Endothelial cell of umbilical vein (primary cell): ENCODE measurements around the gene SIM1. TPM values are rescaled to one million over a fixed set of nuclear protein-coding genes. Genes with fewer than 3 reads are reported as not detected.

ENCODE experiments used
- BruUV-seq: library from RNA; stranded (reverse); fragments of 400-500 nt; replicated peaks from 2 replicates; lab custom pipeline; 2021; lab: Mats Ljungman, UMichigan
- CTCF ChIA-PET: fragments of 300-600, 350-600 bp; sonication (Branson Sonifier 250); formaldehyde crosslinking; loops from one replicate; lab custom pipeline; 2021; ENCODE audit warnings: antibody characterized with exemption, inconsistent platforms; lab: Charles Lee
- POLR2A ChIA-PET: fragments of 300-600, 350-600 bp; sonication (Branson Sonifier 250); formaldehyde crosslinking; loops from one replicate; lab custom pipeline; 2021; ENCODE audit warnings: antibody characterized with exemption, inconsistent platforms; lab: Charles Lee
- DNase-seq: peaks from one replicate; pipeline ENCODE4 v3.0.0-alpha.2; 2011; ENCODE audit warnings: low read depth, low spot score
- FAIRE-seq: peaks from 2 replicates; lab custom pipeline; 2011; peaks lifted over from hg19 to GRCh38; lab: Jason Lieb, UNC
- H2AFZ ChIP-seq: 2 replicates; pipeline ENCODE4 v1.6.0; 2012; ENCODE audit warnings: low read depth, low read length, control low read depth, inconsistent platforms
- H3K27ac ChIP-seq: 2 replicates; pipeline ENCODE4 v1.5.1; 2011; ENCODE audit warnings: low read depth, mild to moderate bottlenecking, control low read depth, low read length, moderate library complexity; ENCODE audit not compliant: insufficient read depth
- H3K27me3 ChIP-seq, 2 experiments: 2 replicates each; pipeline versions ENCODE4 v1.6.0 to v1.6.1; 2011; ENCODE audit warnings: low read length in 2 of 2, mixed read lengths in 1 of 2; ENCODE audit not compliant: control insufficient read depth in 2 of 2, insufficient read depth in 2 of 2
- H3K36me3 ChIP-seq, 2 experiments: 2 replicates in 1 of 2; 3 replicates in 1 of 2; pipeline ENCODE4 v1.5.1; 2011; ENCODE audit warnings: low read length in 2 of 2, mild to moderate bottlenecking in 1 of 2, moderate library complexity in 1 of 2; ENCODE audit not compliant: control insufficient read depth in 2 of 2, insufficient read depth in 2 of 2; ENCODE audit errors: extremely low read depth in 1 of 2
- H3K4me1 ChIP-seq: 3 replicates; pipeline ENCODE4 v1.5.1; 2011; ENCODE audit warnings: mild to moderate bottlenecking, low read length; ENCODE audit not compliant: control insufficient read depth, insufficient read depth; ENCODE audit errors: extremely low read depth
- H3K4me2 ChIP-seq: 2 replicates; pipeline ENCODE4 v1.6.1; 2011; ENCODE audit warnings: low read length, control low read depth, mixed read lengths; ENCODE audit not compliant: insufficient read depth
- H3K4me3 ChIP-seq, 3 experiments: fragments of 200-600 bp in 1 of 3; sonication (generic), shearing (Covaris generic) in 1 of 3; replicated peaks in 1 of 3; 2 replicates each; pipeline ENCODE4 v1.5.1; 2011 to 2016; ENCODE audit warnings: control low read depth in 3 of 3, low read length in 3 of 3, mild to moderate bottlenecking in 2 of 3, inconsistent platforms in 1 of 3, low read depth in 1 of 3, moderate library complexity in 1 of 3; ENCODE audit not compliant: insufficient read depth in 1 of 3
- H3K79me2 ChIP-seq: 2 replicates; pipeline ENCODE4 v1.6.0; 2012; ENCODE audit warnings: low read length, inconsistent platforms; ENCODE audit not compliant: control insufficient read depth, insufficient read depth
- H3K9ac ChIP-seq: replicated peaks from 2 replicates; pipeline ENCODE3; 2011; ENCODE audit warnings: low read length, control low read depth; ENCODE audit not compliant: insufficient read depth; ENCODE audit errors: extremely low read depth
- H3K9me1 ChIP-seq: replicated peaks from 3 replicates; pipeline ENCODE4 v1.6.0; 2011; ENCODE audit warnings: mild to moderate bottlenecking, low read length; ENCODE audit not compliant: control insufficient read depth, insufficient read depth; ENCODE audit errors: extremely low read depth
- H3K9me3 ChIP-seq: replicated peaks from 2 replicates; pipeline ENCODE4 v1.5.1; 2012; ENCODE audit warnings: low read length, inconsistent platforms; ENCODE audit not compliant: control insufficient read depth, insufficient read depth
- H4K20me1 ChIP-seq: replicated peaks from 2 replicates; pipeline ENCODE3; 2011; ENCODE audit warnings: mild to moderate bottlenecking, low read length; ENCODE audit not compliant: control insufficient read depth, insufficient read depth; ENCODE audit errors: extremely low read depth
- EZH2 ChIP-seq: IDR thresholded peaks from 2 replicates; pipeline ENCODE4 v1.6.1; 2012; ENCODE audit warnings: borderline replicate concordance, low read depth, mild to moderate bottlenecking, moderate library complexity, low read length, inconsistent platforms; ENCODE audit not compliant: severe bottlenecking
- FOS ChIP-seq: IDR thresholded peaks from 2 replicates; pipeline ENCODE4 v1.6.1; 2011; ENCODE audit warnings: mild to moderate bottlenecking, low read length, moderate library complexity, borderline replicate concordance; ENCODE audit not compliant: insufficient read depth
- JUN ChIP-seq: IDR thresholded peaks from 2 replicates; pipeline ENCODE4 v1.6.1; 2011; ENCODE audit warnings: borderline replicate concordance, low read depth; ENCODE audit not compliant: insufficient read length, insufficient read depth
- MYC ChIP-seq: IDR thresholded peaks from one replicate; pipeline ENCODE4 v1.6.1; 2011; ENCODE audit warnings: mild to moderate bottlenecking, low read depth, low read length
- POLR2AphosphoS5 ChIP-seq: IDR thresholded peaks from 2 replicates; pipeline ENCODE4 v1.6.1; 2012; ENCODE audit warnings: low read depth, mild to moderate bottlenecking, control low read depth, low read length, moderate library complexity; ENCODE audit not compliant: insufficient read depth
- dilution Hi-C: fragments of 300-500 bp; cut with MboI; formaldehyde crosslinking; loops from one replicate; pipeline ENCODE4 v1.15.0; 2019; ENCODE audit warnings: low sequenced_read_pairs; ENCODE audit not compliant: extremely low pct_ligation_motif_present
- intact Hi-C: fragments of 100-400 bp; cut with micrococcal nuclease; formaldehyde crosslinking; loops from one replicate; pipeline ENCODE4 v1.10.0; 2022
- polyA plus RNA-seq, 4 experiments: library from polyadenylated mRNA; depleted of rRNA in 3 of 4; stranded (reverse) in 3 of 4; unstranded in 1 of 4; fragments of >200 nt; gene quantifications; 2 replicates each; pipeline versions ENCODE4 v1.2.1 to v1.2.3, GENCODE V29; 2011 to 2012; ENCODE audit warnings: missing spikeins in 1 of 4
- total RNA-seq: library from RNA; stranded (reverse); gene quantifications from 2 replicates; pipeline ENCODE4 v1.2.3, GENCODE V29; 2021
- TF ChIP-seq, protein P1 (sequence below), 2 donors: IDR thresholded peaks; 1 replicate in 1 of 2; 2 replicates in 1 of 2; pipeline ENCODE4 v1.5.1; 2011; ENCODE audit warnings: low read length in 2 of 2, mild to moderate bottlenecking in 2 of 2, moderate library complexity in 2 of 2, control low read depth in 1 of 2, inconsistent platforms in 1 of 2, low read depth in 1 of 2; ENCODE audit not compliant: insufficient read depth in 1 of 2; ENCODE audit errors: extremely low read depth in 1 of 2
- TF ChIP-seq, protein P2 (sequence below): IDR thresholded peaks from 2 replicates; pipeline ENCODE4 v1.6.1; 2011; ENCODE audit not compliant: insufficient read depth, insufficient read length

SIM1 gene
- total and polyA plus RNA-seq, 2 donors (not counting 3 experiments of a cell fraction or from before 2014, with no cell fraction given): 0.14 to 0.29 TPM

GRCh38 chr6:100350139-100350538 lies 114.6 kb downstream of the SIM1 start:
- intact Hi-C loops: loop anchor here (5.0 kb wide), 1 partner anchor 107 kb away; no protein-coding TSS in a partner anchor
- H3K4me3 ChIP-seq: no peak overlapping the region
- no peaks in the 10 kb centered on the region for H3K79me2 ChIP-seq
- H3K9me1 ChIP-seq: no peaks in the 10 kb centered on the region
- TF ChIP-seq JUN (no peak), EZH2 (no peak), FOS (no peak), MYC (no peak), POLR2AphosphoS5 (no peak)
- TF ChIP-seq, protein P1, sequence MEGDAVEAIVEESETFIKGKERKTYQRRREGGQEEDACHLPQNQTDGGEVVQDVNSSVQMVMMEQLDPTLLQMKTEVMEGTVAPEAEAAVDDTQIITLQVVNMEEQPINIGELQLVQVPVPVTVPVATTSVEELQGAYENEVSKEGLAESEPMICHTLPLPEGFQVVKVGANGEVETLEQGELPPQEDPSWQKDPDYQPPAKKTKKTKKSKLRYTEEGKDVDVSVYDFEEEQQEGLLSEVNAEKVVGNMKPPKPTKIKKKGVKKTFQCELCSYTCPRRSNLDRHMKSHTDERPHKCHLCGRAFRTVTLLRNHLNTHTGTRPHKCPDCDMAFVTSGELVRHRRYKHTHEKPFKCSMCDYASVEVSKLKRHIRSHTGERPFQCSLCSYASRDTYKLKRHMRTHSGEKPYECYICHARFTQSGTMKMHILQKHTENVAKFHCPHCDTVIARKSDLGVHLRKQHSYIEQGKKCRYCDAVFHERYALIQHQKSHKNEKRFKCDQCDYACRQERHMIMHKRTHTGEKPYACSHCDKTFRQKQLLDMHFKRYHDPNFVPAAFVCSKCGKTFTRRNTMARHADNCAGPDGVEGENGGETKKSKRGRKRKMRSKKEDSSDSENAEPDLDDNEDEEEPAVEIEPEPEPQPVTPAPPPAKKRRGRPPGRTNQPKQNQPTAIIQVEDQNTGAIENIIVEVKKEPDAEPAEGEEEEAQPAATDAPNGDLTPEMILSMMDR (IDR thresholded peaks at IDR 0.05; ENCODE audit: extremely low read depth in 1 of 2, insufficient read depth in 1 of 2, low read depth in 1 of 2, low read length in 2 of 2): no peak
- TF ChIP-seq, protein P2, sequence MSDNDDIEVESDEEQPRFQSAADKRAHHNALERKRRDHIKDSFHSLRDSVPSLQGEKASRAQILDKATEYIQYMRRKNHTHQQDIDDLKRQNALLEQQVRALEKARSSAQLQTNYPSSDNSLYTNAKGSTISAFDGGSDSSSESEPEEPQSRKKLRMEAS: no peak
- ChIA-PET POLR2A (no interaction called here), CTCF (interaction anchor here (0.7 to 1.5 kb wide), 5 partner anchors 11 to 92 kb away, joined by 3 to 7 read pairs (median 3); no protein-coding TSS in a partner anchor)
- H3K36me3 ChIP-seq: no peaks in the 10 kb centered on the region
- no peak for FAIRE-seq
- H3K4me2 ChIP-seq: peak overlapping the region; percentile 53
- dilution Hi-C loops: no loop called here
- no peaks in the 10 kb centered on the region for H3K27me3 ChIP-seq
- H3K9ac ChIP-seq: no peak overlapping the region
- H4K20me1 ChIP-seq: no peaks in the 10 kb centered on the region
- no peak overlapping the region for H2AFZ ChIP-seq
- peaks cover 40% of the 10 kb centered on the region for H3K4me1 ChIP-seq
- DNase-seq: no peak
- no peak overlapping the region for H3K27ac ChIP-seq
- no TSS peak for BruUV-seq
- no peaks in the 10 kb centered on the region for H3K9me3 ChIP-seq
